C4-2B (cell line): Measurements from ENCODE around the gene DYRK1A.

Experiments used
- CTCF ChIP-seq: fragments of 450-650 bp; conservative IDR thresholded peaks from 2 replicates; pipeline ENCODE4 v1.5.1; 2017; ENCODE audit warnings: mild to moderate bottlenecking
- ZFX ChIP-seq: fragments of 450-650 bp; IDR thresholded peaks from 2 replicates; pipeline ENCODE4 v1.6.1; 2017

DNA sequence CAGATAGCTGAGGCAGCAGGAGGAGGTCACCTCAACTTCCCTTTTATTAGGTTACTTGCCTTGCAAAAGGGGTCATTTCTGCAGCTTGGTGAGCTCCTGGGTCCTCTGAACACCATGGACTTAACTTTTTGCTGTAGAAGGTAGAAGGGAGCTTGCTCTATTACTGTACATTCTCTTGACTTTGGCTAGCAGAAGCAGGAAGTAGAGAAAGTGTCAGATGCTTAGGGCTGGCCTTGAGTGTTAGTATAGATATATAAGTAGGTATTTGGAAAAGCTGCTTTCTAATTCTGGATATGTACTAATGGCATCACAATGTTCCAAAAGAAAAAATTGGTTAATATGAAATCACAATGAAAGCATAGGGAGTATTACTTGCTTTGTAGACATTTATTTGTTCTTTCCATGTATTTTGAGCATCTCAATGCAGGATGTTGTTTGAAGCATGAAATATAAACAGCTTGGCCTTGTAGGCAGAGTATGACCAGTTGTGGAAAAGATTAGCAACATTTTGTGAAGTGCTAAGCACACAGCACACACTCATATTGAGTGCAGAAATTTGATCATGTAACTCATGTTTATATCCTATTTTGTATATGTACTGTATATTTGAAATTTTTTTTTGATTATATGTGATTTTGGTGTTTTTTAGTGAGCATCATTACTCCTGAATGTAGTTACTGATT, 108.8 kb downstream of the DYRK1A start:
- TF ChIP-seq CTCF (no peak), ZFX (no peak)
